ENCODE data around the gene KCNG2. TPM values are rescaled to one million over a fixed set of nuclear protein-coding genes. Genes with fewer than 3 reads are reported as not detected.

The KCNG2 gene
- total and polyA plus RNA-seq, 2 of the 8 experiments (the other 6 are each of a cell fraction or from before 2014, with no cell fraction given): 0.19 to 0.74 TPM

GRCh38 chr18:79796016-79796415, 1.7 kb upstream of the KCNG2 start:
- no peak overlapping the region for H3K4me2 ChIP-seq (ENCODE audit: insufficient read depth in 1 of 2, low read depth in 2 of 2, low read length in 2 of 2)
- FAIRE-seq: no peak

More at GRCh38 chr18:79796016-79796415, 1.7 kb upstream of the KCNG2 start:
- no peak overlapping the region for H2BK20ac ChIP-seq (ENCODE audit: low read length)
- H3K36me3 ChIP-seq (ENCODE audit: control insufficient read depth in 2 of 4, insufficient read depth in 4 of 4, low read length in 3 of 4): no peaks in the 10 kb centered on the region
- 91% methylated on average over 7 of the region's 7 CpGs; no CpG with 5 or more reads in 1 of the 2 experiments for WGBS, 2 experiments (ENCODE audit: extremely low coverage in 1 of 2, insufficient coverage in 1 of 2, insufficient read length in 1 of 2, insufficient replicate concordance in 2 of 2, low coverage in 1 of 2, low lambda C conversion rate in 2 of 2, missing lambda C conversion rate in 1 of 2)
- peaks cover 8% of the 10 kb centered on the region; the same call in 1 of the 2 replicates for H3K23me2 ChIP-seq (ENCODE audit: low read depth, low read length)
- TF ChIP-seq POU5F1 (IDR thresholded peaks at IDR 0.05; ENCODE audit: low read depth, low read length): no peak
- no peak for TF ChIP-seq CEBPB (IDR thresholded peaks at IDR 0.05; ENCODE audit: low read depth, low read length)
- no peak for TF ChIP-seq EZH2 (IDR thresholded peaks at IDR 0.05; ENCODE audit: low read depth, low read length, severe bottlenecking)
- TF ChIP-seq EGR1 (IDR thresholded peaks at IDR 0.05; ENCODE audit: borderline replicate concordance, low read depth, low read length): no peak
- no peak for TF ChIP-seq MAX (IDR thresholded peaks at IDR 0.05)
- TF ChIP-seq USF2 (IDR thresholded peaks at IDR 0.05; ENCODE audit: low read length): no peak
- TF ChIP-seq BACH1 (IDR thresholded peaks at IDR 0.05; ENCODE audit: low read length): no peak
- peaks cover 22 to 45% (median 41%) of the 10 kb centered on the region in 4 experiments for H3K27me3 ChIP-seq (replicated peaks in 1 of 4; ENCODE audit: control insufficient read depth in 3 of 4, extremely low read depth in 1 of 4, insufficient read depth in 3 of 4, low read length in 3 of 4)
- no peak overlapping the region for H3K14ac ChIP-seq (ENCODE audit: insufficient read length)
- H3K9ac ChIP-seq (replicated peaks in 1 of 4; ENCODE audit: extremely low read depth in 1 of 4, low read depth in 3 of 4, low read length in 3 of 4): no peak overlapping the region
- peaks cover 0 to 12% (median 5%) of the 10 kb centered on the region in 4 experiments; a peak in 5 of 7 replicates for H3K4me1 ChIP-seq (replicated peaks in 1 of 4; ENCODE audit: control insufficient read depth in 3 of 4, insufficient read depth in 4 of 4, low read length in 3 of 4)
- H4K5ac ChIP-seq (ENCODE audit: insufficient read length, low read depth, low read length): no peak overlapping the region
- H3K79me1 ChIP-seq (ENCODE audit: low read depth, low read length): no peaks in the 10 kb centered on the region
- H4K8ac ChIP-seq (ENCODE audit: extremely low read depth, insufficient read depth, low read length): no peak overlapping the region
- H3K79me2 ChIP-seq (ENCODE audit: control insufficient read depth in 1 of 2, insufficient read depth in 2 of 2, low read length in 2 of 2): no peaks in the 10 kb centered on the region
- H3K27ac ChIP-seq (ENCODE audit: low read depth, low read length): no peak overlapping the region
- H2BK5ac ChIP-seq (ENCODE audit: low read depth, low read length): no peak overlapping the region
- DNase-seq (ENCODE audit: low read depth in 1 of 2, low spot score in 2 of 2): no peak
- no peaks in the 10 kb centered on the region for H3K9me3 ChIP-seq (ENCODE audit: insufficient read depth in 2 of 2, low read depth in 1 of 2, low read length in 1 of 2)
- H4K91ac ChIP-seq (replicated peaks; ENCODE audit: insufficient read length, low read length): no peak overlapping the region
- H3K18ac ChIP-seq (ENCODE audit: extremely low read depth, low read length): no peak overlapping the region
- POLR2A ChIA-PET (ENCODE audit: partially characterized antibody): no interaction called here
- peaks cover 1 to 6% of the 10 kb centered on the region in 2 experiments for H4K20me1 ChIP-seq (replicated peaks in 1 of 2; ENCODE audit: control insufficient read depth in 1 of 2, insufficient read depth in 2 of 2, low read length in 2 of 2)
- no peak overlapping the region for H2AFZ ChIP-seq (ENCODE audit: low read length)
- H3K56ac ChIP-seq (replicated peaks; ENCODE audit: insufficient read length, low read depth, low read length): no peak overlapping the region
- no peak overlapping the region for H2BK12ac ChIP-seq (ENCODE audit: low read depth, low read length)
- no peak overlapping the region for H3K4ac ChIP-seq (replicated peaks; ENCODE audit: insufficient read length, low read depth, low read length)
- H2BK120ac ChIP-seq (replicated peaks; ENCODE audit: low read depth, low read length): no peak overlapping the region
- no peak overlapping the region for H2AK5ac ChIP-seq (ENCODE audit: low read depth, low read length)
- H2BK15ac ChIP-seq (ENCODE audit: low read length): no peak overlapping the region
- CTCF ChIA-PET (ENCODE audit: partially characterized antibody): interaction anchor here (1.1 kb wide), 1 partner anchor 25 kb away, joined by 5 read pairs; no protein-coding TSS in a partner anchor
- no peak overlapping the region for H3K4me3 ChIP-seq (ENCODE audit: extremely low read depth in 1 of 4, insufficient read depth in 2 of 4, low read depth in 3 of 4, low read length in 4 of 4)
- H3K23ac ChIP-seq (ENCODE audit: insufficient read length): no peak overlapping the region

Data from H1 (cell line).